Aorta (tissue), 5 donors: ENCODE measurements around the gene DSCAM. TPM values are rescaled to one million over a fixed set of nuclear protein-coding genes. Genes with fewer than 3 reads are reported as not detected.
"Not testable (repeated sequence)": the region's sequence is repeated elsewhere in the genome, so short reads cannot be mapped to it uniquely, and the experiment has no call there.

Experiments
- ATAC-seq: fragments of 200-7000 bp; cut with Tn5 transposase; one replicate; pipeline ENCODE4 v1.9.1; 2022; ENCODE audit warnings: moderate library complexity; ENCODE audit not compliant: low FRiP score
- DNase-seq, 2 donors: peaks; one replicate each; pipeline ENCODE4 v3.0.0-alpha.2; 2020
- H3K27ac ChIP-seq, 2 donors: one replicate each; pipeline ENCODE4 v1.5.1; 2013; ENCODE audit warnings: low read length in 2 of 2, mild to moderate bottlenecking in 2 of 2, moderate library complexity in 2 of 2, control low read depth in 1 of 2, inconsistent platforms in 1 of 2, low read depth in 1 of 2
- H3K27me3 ChIP-seq, 2 donors: one replicate each; pipeline ENCODE4 v1.6.1; 2013; ENCODE audit warnings: control low read depth in 1 of 2, low read length in 1 of 2, mild to moderate bottlenecking in 1 of 2, moderate library complexity in 1 of 2; ENCODE audit not compliant: insufficient read depth in 2 of 2, control insufficient read depth in 1 of 2
- H3K36me3 ChIP-seq, 2 donors: one replicate each; pipeline ENCODE4 v1.6.1; 2013; ENCODE audit warnings: control low read depth in 1 of 2, low read length in 1 of 2, mild to moderate bottlenecking in 1 of 2; ENCODE audit not compliant: insufficient read depth in 2 of 2, control insufficient read depth in 1 of 2
- H3K4me1 ChIP-seq, 2 donors: one replicate each; pipeline ENCODE4 v1.6.1; 2013; ENCODE audit warnings: low read length in 2 of 2, control low read depth in 1 of 2, mild to moderate bottlenecking in 1 of 2, moderate library complexity in 1 of 2; ENCODE audit not compliant: insufficient read depth in 2 of 2, control insufficient read depth in 1 of 2
- H3K4me3 ChIP-seq, 2 donors: one replicate each; pipeline ENCODE4 v1.5.1; 2013; ENCODE audit warnings: low read length in 2 of 2, control low read depth in 1 of 2, mild to moderate bottlenecking in 1 of 2
- H3K9me3 ChIP-seq: one replicate; pipeline ENCODE4 v1.6.1; 2013; ENCODE audit warnings: mild to moderate bottlenecking, low read length; ENCODE audit not compliant: control insufficient read depth
- WGBS, 2 donors: extraction: QIAGEN DNeasy Blood & Tissue Kit; methylation state at CpG; one replicate each; pipeline ENCODE4 v1.1.7; 2013; 5-methylcytosine and 5-hydroxymethylcytosine counted together
- intact Hi-C, 2 donors: fragments of 100-400 bp; cut with DNase I; formaldehyde crosslinking; loops; one replicate each; pipeline versions ENCODE4 v1.14.2 to v1.15.0; 2022
- polyA plus RNA-seq, 2 donors: library from polyadenylated mRNA; stranded (reverse); fragments of 200-250 nt; gene quantifications; one replicate each; pipeline ENCODE4 v1.2.3, GENCODE V29; 2013
- total RNA-seq, 2 donors: library from RNA; stranded (reverse); fragmentation: NEBNext Ultra II Directional; extraction: Animal tissue kit (Norgen Biotek cat#: 25700); gene quantifications; one replicate each; pipeline ENCODE4 v1.2.1, GENCODE V29; 2021
- donor health status: healthy with polysubstance abuse.
- donor health status: Bipolar disorder and iron deficiency.
- donor health status: DM: no; HTN: no; CAD: no.
- donor health status: DM: no; HTN: no; CAD: no.
- donor health status: DM: yes; HTN: yes; CAD: no.

Gene DSCAM
- total and polyA plus RNA-seq, 4 donors: not detected

DNA sequence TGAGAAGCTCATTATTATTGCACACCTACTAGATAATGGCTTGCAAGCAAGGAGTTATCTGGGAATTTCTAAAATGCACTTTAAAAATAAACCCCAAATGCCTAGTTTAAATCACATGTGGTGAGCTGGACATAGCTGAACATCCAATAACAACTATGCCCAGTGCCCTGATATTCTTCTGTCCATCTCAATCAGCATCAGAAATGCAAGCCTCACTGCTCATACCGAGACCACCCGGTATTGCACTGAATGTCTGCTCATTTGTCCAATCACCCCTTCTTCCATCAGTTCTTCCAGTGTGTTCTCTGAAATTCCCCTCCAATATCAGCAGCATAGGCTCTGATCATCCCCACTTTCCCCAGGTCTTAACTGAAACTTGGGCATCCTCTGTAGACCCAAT lies 383.8 kb downstream of the DSCAM start:
- Histone ChIP-seq H3K27ac (no peak overlapping the region), H3K4me3 (no peak overlapping the region), H3K4me1 (no peaks in the 10 kb centered on the region), H3K9me3 (no peaks in the 10 kb centered on the region), H3K27me3 (no peaks in the 10 kb centered on the region), H3K36me3 (no peaks in the 10 kb centered on the region)
- ATAC-seq (no peak), DNase-seq (no peak)
- intact Hi-C loops: no loop called here
- WGBS, 2 donors: 89 to 90% methylated on average over 2 of the region's 2 CpGs

- H3K9me3 ChIP-seq: no peaks in the 10 kb centered on the region
- H3K27ac ChIP-seq: no peak overlapping the region
- H3K4me1 ChIP-seq: no peaks in the 10 kb centered on the region
- H3K27me3 ChIP-seq: no peaks in the 10 kb centered on the region
- no peaks in the 10 kb centered on the region for H3K36me3 ChIP-seq
- WGBS, 2 donors: 52 to 67% methylated on average over 1 of the region's 1 CpG
- no peak for DNase-seq
- no peak overlapping the region for H3K4me3 ChIP-seq
- intact Hi-C loops: no loop called here
- no peak for ATAC-seq
These were observed 385.9 kb downstream of the DSCAM start for GRCh38 chr21:40461008-40461407.

GRCh38 chr21:40457741-40458140 lies 389.2 kb downstream of the DSCAM start:
- Histone ChIP-seq H3K27me3 (no peaks in the 10 kb centered on the region), H3K36me3 (no peaks in the 10 kb centered on the region), H3K4me3 (no peak overlapping the region), H3K9me3 (no peaks in the 10 kb centered on the region), H3K4me1 (no peaks in the 10 kb centered on the region), H3K27ac (no peak overlapping the region)
- intact Hi-C loops: no loop called here
- WGBS, 2 donors: 84 to 85% methylated on average over 2 of the region's 2 CpGs
- ATAC-seq (no peak), DNase-seq (no peak)

DNA sequence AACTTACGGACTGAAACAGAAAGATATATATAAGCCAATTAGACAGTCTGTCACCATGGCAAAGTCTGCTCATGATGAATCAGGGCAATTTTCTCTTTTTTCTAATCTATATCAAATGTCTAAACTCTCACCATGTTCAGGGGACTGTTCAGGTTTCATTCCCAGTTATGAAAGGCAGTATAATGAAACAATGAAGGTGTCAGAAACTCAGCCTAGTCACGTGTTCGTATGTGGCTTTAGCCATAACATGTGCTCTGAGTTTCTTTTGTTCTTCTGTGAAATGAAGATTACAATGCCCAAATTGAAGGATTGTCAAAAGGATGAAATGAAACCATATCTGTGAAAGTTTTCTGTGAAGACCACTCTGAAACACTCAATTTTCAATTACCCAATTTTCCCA lies 392.9 kb downstream of the DSCAM start:
- intact Hi-C loops: no loop called here
- no peak for DNase-seq
- no peak overlapping the region for H3K27ac ChIP-seq
- no peaks in the 10 kb centered on the region for H3K9me3 ChIP-seq
- H3K27me3 ChIP-seq: no peaks in the 10 kb centered on the region
- ATAC-seq: no peak
- WGBS, 2 donors: 77 to 78% methylated on average over 3 of the region's 3 CpGs
- H3K4me1 ChIP-seq: no peaks in the 10 kb centered on the region
- H3K4me3 ChIP-seq: no peak overlapping the region
- no peaks in the 10 kb centered on the region for H3K36me3 ChIP-seq

DNA sequence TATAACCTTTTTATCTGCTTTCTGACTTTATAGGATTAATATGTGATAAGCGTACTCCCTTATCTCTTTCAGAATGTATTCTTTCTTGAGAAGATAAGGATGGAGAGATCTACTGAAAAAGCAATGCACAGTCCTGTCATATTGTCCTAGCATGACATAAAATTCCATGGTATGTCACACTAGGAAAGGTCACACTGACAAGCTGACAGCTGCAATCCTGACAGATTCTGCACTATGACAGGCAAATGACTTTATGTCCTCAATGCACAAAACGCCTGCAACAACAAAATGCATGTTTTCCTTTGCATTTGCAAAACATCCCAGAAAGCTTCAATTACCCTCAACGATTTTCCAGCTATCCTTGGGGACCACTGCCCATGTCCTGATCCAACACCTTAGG lies 393.8 kb downstream of the DSCAM start:
- Histone ChIP-seq H3K27me3 (no peaks in the 10 kb centered on the region), H3K4me3 (no peak overlapping the region), H3K9me3 (no peaks in the 10 kb centered on the region), H3K36me3 (no peaks in the 10 kb centered on the region), H3K27ac (no peak overlapping the region), H3K4me1 (no peaks in the 10 kb centered on the region)
- WGBS, 2 donors: 30 to 32% methylated on average over 3 of the region's 3 CpGs
- intact Hi-C loops: no loop called here
- ATAC-seq (no peak), DNase-seq (no peak)

GRCh38 chr21:40452548-40452947 lies 394.4 kb downstream of the DSCAM start:
- intact Hi-C loops: no loop called here
- no peaks in the 10 kb centered on the region for H3K9me3 ChIP-seq
- no peaks in the 10 kb centered on the region for H3K36me3 ChIP-seq
- H3K4me3 ChIP-seq: no peak overlapping the region
- DNase-seq: no peak
- WGBS, 2 donors: 33 to 35% methylated on average over 1 of the region's 1 CpG
- no peak for ATAC-seq
- H3K27me3 ChIP-seq: no peaks in the 10 kb centered on the region
- no peak overlapping the region for H3K27ac ChIP-seq
- no peaks in the 10 kb centered on the region for H3K4me1 ChIP-seq

- Histone ChIP-seq H3K4me1 (no peaks in the 10 kb centered on the region), H3K36me3 (no peaks in the 10 kb centered on the region), H3K9me3 (peaks cover 2% of the 10 kb centered on the region), H3K27ac (no peak overlapping the region), H3K27me3 (peaks cover 0 to 2% of the 10 kb centered on the region in 2 donors), H3K4me3 (no peak overlapping the region)
- DNase-seq (no peak), ATAC-seq (no peak)
- intact Hi-C loops: no loop called here
- WGBS, 2 donors: 51 to 53% methylated on average over 2 of the region's 2 CpGs
These were observed 399.9 kb downstream of the DSCAM start for GRCh38 chr21:40447016-40447415.

DNA sequence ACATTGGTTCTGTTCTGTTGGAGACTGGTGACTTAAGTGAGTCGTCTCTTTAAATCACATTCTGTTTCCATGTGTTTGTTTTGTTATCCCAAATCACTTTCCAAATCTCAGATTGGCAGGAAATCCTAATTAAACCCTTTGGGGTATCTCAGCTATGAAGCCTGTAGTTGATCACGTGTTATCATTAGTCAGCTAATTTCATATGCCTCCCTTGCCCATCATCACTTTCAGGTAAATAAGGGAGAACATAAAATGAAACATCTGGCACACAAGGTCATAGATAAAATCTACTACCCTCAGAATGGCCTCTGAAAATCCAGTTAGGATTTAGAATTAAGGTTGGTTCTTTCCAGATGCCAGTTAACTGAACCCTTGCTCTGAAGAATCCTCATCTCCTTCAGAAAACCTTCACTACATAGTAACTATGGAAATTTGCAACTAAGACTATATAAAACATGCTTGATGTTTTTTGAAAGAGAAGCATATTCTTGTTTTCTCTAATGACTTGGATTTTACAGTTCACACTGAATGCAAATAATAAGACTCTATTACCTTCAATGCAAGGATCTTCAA lies 401.5 kb downstream of the DSCAM start:
- no peak overlapping the region for H3K4me3 ChIP-seq
- peaks cover 2% of the 10 kb centered on the region for H3K9me3 ChIP-seq
- H3K4me1 ChIP-seq: no peaks in the 10 kb centered on the region
- H3K27me3 ChIP-seq: peaks cover 0 to 2% of the 10 kb centered on the region in 2 donors
- ATAC-seq (no peak), DNase-seq (no peak)
- intact Hi-C loops: no loop called here
- no peaks in the 10 kb centered on the region for H3K36me3 ChIP-seq
- no peak overlapping the region for H3K27ac ChIP-seq
- 49 to 84% methylated on average over 2 of the region's 2 CpGs for WGBS, 2 donors

DNA sequence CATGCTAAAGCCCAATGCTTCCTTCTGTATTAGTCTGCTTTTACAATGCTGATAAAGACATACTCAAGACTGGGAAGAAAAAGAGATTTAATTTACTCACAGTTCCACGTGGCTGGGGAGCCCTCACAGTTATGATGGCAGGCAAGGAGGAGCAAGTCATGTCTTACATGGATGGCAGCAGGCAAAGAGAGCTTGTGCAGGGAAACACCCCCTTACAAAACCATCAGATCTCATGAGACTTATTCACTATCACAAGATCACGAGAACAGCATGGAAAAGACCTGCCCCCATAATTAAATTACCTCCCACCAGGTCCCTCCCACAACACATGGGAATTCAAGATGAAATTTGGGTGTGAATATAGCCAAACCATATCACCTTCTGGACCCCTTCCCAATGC lies 407.4 kb downstream of the DSCAM start:
- ATAC-seq, H3K9me3 ChIP-seq, H3K27me3 ChIP-seq, H3K36me3 ChIP-seq, DNase-seq, H3K4me1 ChIP-seq, H3K4me3 ChIP-seq, H3K27ac ChIP-seq, intact Hi-C loops: not testable (repeated sequence)
- WGBS, 2 donors: 30 to 52% methylated on average over 2 of the region's 2 CpGs
